NCI-H460 (cell line): Measurements from ENCODE around the gene NLGN1. TPM values are rescaled to one million over a fixed set of nuclear protein-coding genes. Genes with fewer than 3 reads are reported as not detected.
"Not testable (repeated sequence)": the region's sequence is repeated elsewhere in the genome, so short reads cannot be mapped to it uniquely, and the experiment has no call there.

Experiments used
- DNase-seq: peaks from one replicate; pipeline ENCODE4 v3.0.0-alpha.2; 2016; ENCODE audit warnings: low read depth; ENCODE audit errors: extremely low read depth
- total RNA-seq: library from RNA; depleted of rRNA; stranded (reverse); fragments of >200 nt; shearing (Covaris generic); gene quantifications from 2 replicates; pipeline ENCODE4 v1.2.3, GENCODE V29; 2014

NLGN1 gene
- total RNA-seq, 1 experiment from 2014 or later = 10.7 TPM

GRCh38 chr3:173429076-173429475 lies 31.5 kb downstream of the NLGN1 start:
- DNase-seq = no peak

- no peak for DNase-seq
Measured at GRCh38 chr3:173429527-173429926, 32.0 kb downstream of the NLGN1 start.

- no peak for DNase-seq
Measured at GRCh38 chr3:173430576-173430975, 33.0 kb downstream of the NLGN1 start.

- DNase-seq = no peak
Measured at GRCh38 chr3:173439004-173439403, 41.5 kb downstream of the NLGN1 start.

GRCh38 chr3:173440514-173440913 lies 43.0 kb downstream of the NLGN1 start:
- DNase-seq = no peak

- DNase-seq = not testable (repeated sequence)
Measured at GRCh38 chr3:173451561-173451960, 54.0 kb downstream of the NLGN1 start.

GRCh38 chr3:173463250-173463649 lies 65.7 kb downstream of the NLGN1 start:
- DNase-seq = no peak

- peak; percentile 27 for DNase-seq
Measured at GRCh38 chr3:173465112-173465511, 67.6 kb downstream of the NLGN1 start.

GRCh38 chr3:173465898-173466678 lies 68.5 kb downstream of the NLGN1 start:
- peak; percentile 20 for DNase-seq

- DNase-seq = peak; percentile 24
Measured at GRCh38 chr3:173467501-173467900, 70.0 kb downstream of the NLGN1 start.

GRCh38 chr3:173473237-173473636 lies 75.7 kb downstream of the NLGN1 start:
- no peak for DNase-seq

GRCh38 chr3:173479301-173479700 lies 81.8 kb downstream of the NLGN1 start:
- no peak for DNase-seq

GRCh38 chr3:173501931-173502489 lies 104.5 kb downstream of the NLGN1 start:
- no peak for DNase-seq

GRCh38 chr3:173502983-173503568 lies 105.5 kb downstream of the NLGN1 start:
- DNase-seq = no peak

- DNase-seq = no peak
Measured at GRCh38 chr3:173510565-173510964, 113.0 kb downstream of the NLGN1 start.

GRCh38 chr3:173513123-173513522 lies 115.6 kb downstream of the NLGN1 start:
- DNase-seq = no peak

GRCh38 chr3:173529062-173529711 lies 131.6 kb downstream of the NLGN1 start:
- no peak for DNase-seq

GRCh38 chr3:173531602-173532001 lies 134.1 kb downstream of the NLGN1 start:
- DNase-seq = no peak

GRCh38 chr3:173538410-173538809 lies 140.9 kb downstream of the NLGN1 start:
- no peak for DNase-seq

- not testable (repeated sequence) for DNase-seq
Measured at GRCh38 chr3:173545590-173545989, 148.0 kb downstream of the NLGN1 start.

GRCh38 chr3:173547070-173547469 lies 149.5 kb downstream of the NLGN1 start:
- no peak for DNase-seq
